WTC11 (cell line): ENCODE measurements around the gene GPD1.

ENCODE experiments used
- CBFB ChIP-seq: sonication (generic); formaldehyde crosslinking; IDR thresholded peaks from 2 replicates; pipeline ENCODE4 v1.8.1; 2022; ENCODE audit warnings: mild to moderate bottlenecking, low read depth, missing genetic modification reagents
- HMGA2 ChIP-seq: fragments of 250-450 bp; sonication (Bioruptor Pico); IDR thresholded peaks from 2 replicates; pipeline ENCODE4 v1.4.0; 2021; ENCODE audit warnings: mild to moderate bottlenecking, moderate library complexity
- JUN ChIP-seq: sonication (generic); formaldehyde crosslinking; IDR thresholded peaks from 2 replicates; pipeline ENCODE4 v1.8.0; 2023; ENCODE audit warnings: mild to moderate bottlenecking, missing genetic modification reagents
- OVOL2 ChIP-seq: fragments of 250-450 bp; sonication (Bioruptor Pico); IDR thresholded peaks from 2 replicates; pipeline ENCODE4 v1.9.0; 2021; ENCODE audit warnings: mild to moderate bottlenecking, borderline replicate concordance
- TF ChIP-seq, protein P1 (sequence below): fragments of 200-600 bp; IDR thresholded peaks from 2 replicates; pipeline ENCODE4 v1.8.0; 2022; ENCODE audit warnings: antibody characterized with exemption
- TF ChIP-seq, protein P2 (sequence below): fragments of 250-450 bp; sonication (Bioruptor Pico); conservative IDR thresholded peaks from 2 replicates; pipeline ENCODE4 v1.9.0; 2021; ENCODE audit warnings: mild to moderate bottlenecking
- TF ChIP-seq, protein P3 (sequence below): sonication (generic); formaldehyde crosslinking; conservative IDR thresholded peaks from 2 replicates; pipeline ENCODE4 v1.8.1; 2023; ENCODE audit warnings: mild to moderate bottlenecking, low read depth, missing genetic modification reagents, moderate library complexity
- TF ChIP-seq, protein P4 (sequence below): sonication (generic); formaldehyde crosslinking; IDR thresholded peaks from 2 replicates; pipeline ENCODE4 v1.8.0; 2022; ENCODE audit warnings: mild to moderate bottlenecking, missing genetic modification reagents

DNA sequence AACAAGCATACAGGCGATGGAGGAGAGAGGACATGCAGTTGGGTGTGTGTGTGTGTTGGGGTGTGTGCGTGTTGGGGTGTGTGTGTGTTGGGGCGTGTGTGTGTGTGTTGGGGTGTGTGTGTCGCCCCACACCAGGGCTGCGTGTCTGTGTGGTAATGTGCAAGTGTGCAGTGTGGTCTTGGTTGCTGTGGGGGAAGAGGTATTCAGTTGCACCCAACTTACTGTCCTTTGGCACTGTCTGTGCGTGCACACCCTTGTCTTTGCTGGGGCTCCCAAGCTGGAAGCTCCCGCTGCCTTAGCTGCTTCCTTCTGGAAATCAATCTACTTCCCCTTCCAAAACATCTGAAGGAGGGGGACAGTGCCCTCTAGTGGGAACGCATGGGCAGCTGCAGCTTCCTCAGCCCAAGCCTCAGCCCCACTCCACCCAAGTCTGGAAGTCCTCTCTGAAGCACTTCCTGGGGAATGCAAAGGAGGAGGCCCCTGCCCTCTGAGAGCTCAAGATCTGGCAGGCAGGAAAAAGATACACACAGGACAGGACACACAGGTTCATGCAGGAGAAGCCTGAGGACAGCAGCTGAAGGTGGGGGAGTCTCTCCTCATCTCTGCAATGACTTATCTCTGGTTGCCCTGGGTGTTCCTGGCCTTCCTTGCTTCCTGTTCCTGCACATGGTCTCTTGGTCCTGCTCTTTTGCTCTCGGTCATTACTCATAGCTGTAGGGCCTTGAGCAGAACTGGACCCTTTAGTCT is 33.3 kb upstream of the GPD1 start:
- no peak for TF ChIP-seq OVOL2 (CRISPR knock-in tag)
- TF ChIP-seq, protein P1, sequence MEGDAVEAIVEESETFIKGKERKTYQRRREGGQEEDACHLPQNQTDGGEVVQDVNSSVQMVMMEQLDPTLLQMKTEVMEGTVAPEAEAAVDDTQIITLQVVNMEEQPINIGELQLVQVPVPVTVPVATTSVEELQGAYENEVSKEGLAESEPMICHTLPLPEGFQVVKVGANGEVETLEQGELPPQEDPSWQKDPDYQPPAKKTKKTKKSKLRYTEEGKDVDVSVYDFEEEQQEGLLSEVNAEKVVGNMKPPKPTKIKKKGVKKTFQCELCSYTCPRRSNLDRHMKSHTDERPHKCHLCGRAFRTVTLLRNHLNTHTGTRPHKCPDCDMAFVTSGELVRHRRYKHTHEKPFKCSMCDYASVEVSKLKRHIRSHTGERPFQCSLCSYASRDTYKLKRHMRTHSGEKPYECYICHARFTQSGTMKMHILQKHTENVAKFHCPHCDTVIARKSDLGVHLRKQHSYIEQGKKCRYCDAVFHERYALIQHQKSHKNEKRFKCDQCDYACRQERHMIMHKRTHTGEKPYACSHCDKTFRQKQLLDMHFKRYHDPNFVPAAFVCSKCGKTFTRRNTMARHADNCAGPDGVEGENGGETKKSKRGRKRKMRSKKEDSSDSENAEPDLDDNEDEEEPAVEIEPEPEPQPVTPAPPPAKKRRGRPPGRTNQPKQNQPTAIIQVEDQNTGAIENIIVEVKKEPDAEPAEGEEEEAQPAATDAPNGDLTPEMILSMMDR, result peak; percentile 91
- TF ChIP-seq, protein P2, sequence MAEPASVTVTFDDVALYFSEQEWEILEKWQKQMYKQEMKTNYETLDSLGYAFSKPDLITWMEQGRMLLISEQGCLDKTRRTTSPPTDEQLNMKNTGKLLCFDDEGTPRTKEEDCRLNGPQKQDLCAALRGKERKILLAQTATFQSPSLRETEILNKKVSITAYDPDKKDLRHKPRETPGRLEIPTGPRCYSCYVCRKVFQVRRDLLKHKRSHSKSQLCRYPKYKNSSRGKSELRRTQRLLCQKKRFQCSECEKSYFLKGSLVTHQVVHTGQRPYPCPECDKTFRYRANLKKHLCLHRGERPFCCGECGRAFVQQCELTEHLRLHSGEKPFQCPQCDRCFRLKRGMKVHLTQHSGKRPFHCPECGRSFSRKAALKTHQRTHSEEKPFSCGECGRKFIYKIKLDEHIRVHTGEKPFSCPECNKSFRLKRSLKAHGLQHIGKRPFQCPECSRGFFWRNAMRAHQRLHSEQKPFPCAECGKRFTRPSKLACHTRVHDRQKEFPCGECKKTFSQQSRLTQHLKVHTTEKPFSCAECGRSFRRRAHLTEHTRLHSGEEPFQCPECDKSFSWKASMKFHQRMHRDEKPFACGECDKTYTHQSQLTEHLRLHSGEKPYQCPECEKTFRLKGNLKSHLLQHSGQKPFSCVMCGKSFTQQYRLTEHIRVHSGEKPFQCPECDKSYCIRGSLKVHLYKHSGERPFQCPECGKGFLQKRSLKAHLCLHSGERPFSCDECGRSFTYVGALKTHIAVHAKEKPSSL (CRISPR knock-in tag), result no peak
- TF ChIP-seq, protein P3, sequence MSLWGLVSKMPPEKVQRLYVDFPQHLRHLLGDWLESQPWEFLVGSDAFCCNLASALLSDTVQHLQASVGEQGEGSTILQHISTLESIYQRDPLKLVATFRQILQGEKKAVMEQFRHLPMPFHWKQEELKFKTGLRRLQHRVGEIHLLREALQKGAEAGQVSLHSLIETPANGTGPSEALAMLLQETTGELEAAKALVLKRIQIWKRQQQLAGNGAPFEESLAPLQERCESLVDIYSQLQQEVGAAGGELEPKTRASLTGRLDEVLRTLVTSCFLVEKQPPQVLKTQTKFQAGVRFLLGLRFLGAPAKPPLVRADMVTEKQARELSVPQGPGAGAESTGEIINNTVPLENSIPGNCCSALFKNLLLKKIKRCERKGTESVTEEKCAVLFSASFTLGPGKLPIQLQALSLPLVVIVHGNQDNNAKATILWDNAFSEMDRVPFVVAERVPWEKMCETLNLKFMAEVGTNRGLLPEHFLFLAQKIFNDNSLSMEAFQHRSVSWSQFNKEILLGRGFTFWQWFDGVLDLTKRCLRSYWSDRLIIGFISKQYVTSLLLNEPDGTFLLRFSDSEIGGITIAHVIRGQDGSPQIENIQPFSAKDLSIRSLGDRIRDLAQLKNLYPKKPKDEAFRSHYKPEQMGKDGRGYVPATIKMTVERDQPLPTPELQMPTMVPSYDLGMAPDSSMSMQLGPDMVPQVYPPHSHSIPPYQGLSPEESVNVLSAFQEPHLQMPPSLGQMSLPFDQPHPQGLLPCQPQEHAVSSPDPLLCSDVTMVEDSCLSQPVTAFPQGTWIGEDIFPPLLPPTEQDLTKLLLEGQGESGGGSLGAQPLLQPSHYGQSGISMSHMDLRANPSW (CRISPR knock-in tag), result no peak
- TF ChIP-seq HMGA2 (CRISPR knock-in tag), result no peak
- TF ChIP-seq, protein P4, sequence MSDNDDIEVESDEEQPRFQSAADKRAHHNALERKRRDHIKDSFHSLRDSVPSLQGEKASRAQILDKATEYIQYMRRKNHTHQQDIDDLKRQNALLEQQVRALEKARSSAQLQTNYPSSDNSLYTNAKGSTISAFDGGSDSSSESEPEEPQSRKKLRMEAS (CRISPR knock-in tag), result no peak
- no peak for TF ChIP-seq CBFB
- no peak for TF ChIP-seq JUN (CRISPR knock-in tag)
